Measurements from ENCODE around the gene MMRN1. TPM values are rescaled to one million over a fixed set of nuclear protein-coding genes. Genes with fewer than 3 reads are reported as not detected.

Gene MMRN1
- total and polyA plus RNA-seq, 4 experiments from 2014 or later: 0.52 to 1.6 (median 0.61) TPM

- Mint-ChIP-seq H3K4me1 (no peaks in the 10 kb centered on the region), H3K9me3 (no peaks in the 10 kb centered on the region), H3K27me3 (peaks cover 1 to 2% of the 10 kb centered on the region in 2 donors), H3K27ac (no peak overlapping the region), H3K36me3 (no peaks in the 10 kb centered on the region), H3K4me3 (no peak overlapping the region)
- H3K9me3 ChIP-seq (ENCODE audit: control insufficient read depth in 1 of 2, low read length in 2 of 2): no peaks in the 10 kb centered on the region
- H3K27ac ChIP-seq (ENCODE audit: low read depth, low read length): no peak overlapping the region
- H3K4me1 ChIP-seq (ENCODE audit: insufficient read depth, low read length): no peaks in the 10 kb centered on the region
- no peaks in the 10 kb centered on the region for H3K36me3 ChIP-seq (ENCODE audit: insufficient read depth, low read length)
- no peak overlapping the region for H3K4me3 ChIP-seq (ENCODE audit: low read length in 2 of 2)
- intact Hi-C loops (cut with micrococcal nuclease): no loop called here
- DNase-seq: no peak
- ChIA-PET POLR2A (ENCODE audit: partially characterized antibody) (no interaction called here), CTCF (ENCODE audit: partially characterized antibody) (no interaction called here)
- no peaks in the 10 kb centered on the region for H3K27me3 ChIP-seq (ENCODE audit: insufficient read depth, low read length)
Observed at GRCh38 chr4:89957046-89957926, 62.6 kb downstream of the MMRN1 start.

DNA sequence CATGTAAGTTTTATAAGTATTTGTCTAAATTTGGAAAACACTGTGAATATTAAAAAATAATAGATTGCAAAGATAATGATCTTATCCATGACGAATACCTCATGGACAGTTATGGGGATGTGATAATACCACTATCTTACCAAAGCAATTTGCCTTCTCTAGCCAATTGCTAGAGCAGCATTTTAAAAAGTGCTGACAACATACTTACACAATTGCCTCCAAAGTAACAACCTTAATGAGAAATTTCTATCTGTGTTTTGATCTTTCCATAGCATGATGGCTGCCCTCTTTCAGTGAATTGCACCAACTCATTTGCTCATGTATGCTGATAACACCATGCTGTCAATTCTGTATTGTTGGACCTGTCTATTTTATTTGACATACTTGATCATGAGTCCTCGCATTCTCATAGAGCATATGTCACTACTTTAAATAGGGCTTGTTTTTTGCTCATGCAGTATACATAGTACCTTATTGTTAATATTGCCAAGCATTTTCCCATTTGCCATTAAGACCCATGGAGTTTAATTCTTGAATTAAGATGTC is 87.2 kb downstream of the MMRN1 start:
- H3K9me3 ChIP-seq (ENCODE audit: control insufficient read depth in 1 of 2, low read length in 2 of 2): no peaks in the 10 kb centered on the region
- Mint-ChIP-seq H3K27ac (no peak overlapping the region), H3K36me3 (no peaks in the 10 kb centered on the region), H3K4me3 (no peak overlapping the region), H3K4me1 (no peaks in the 10 kb centered on the region), H3K9me3 (no peaks in the 10 kb centered on the region), H3K27me3 (peaks cover 0 to 1% of the 10 kb centered on the region in 2 donors)
- no peaks in the 10 kb centered on the region for H3K36me3 ChIP-seq (ENCODE audit: insufficient read depth, low read length)
- no peak overlapping the region for H3K27ac ChIP-seq (ENCODE audit: low read depth, low read length)
- ChIA-PET CTCF (ENCODE audit: partially characterized antibody) (no interaction called here), POLR2A (ENCODE audit: partially characterized antibody) (no interaction called here)
- H3K4me1 ChIP-seq (ENCODE audit: insufficient read depth, low read length): no peaks in the 10 kb centered on the region
- H3K4me3 ChIP-seq (ENCODE audit: low read length in 2 of 2): no peak overlapping the region
- intact Hi-C loops (cut with micrococcal nuclease): no loop called here
- no peaks in the 10 kb centered on the region for H3K27me3 ChIP-seq (ENCODE audit: insufficient read depth, low read length)
- no peak for DNase-seq

- H3K27me3 Mint-ChIP-seq: no peaks in the 10 kb centered on the region
- no peaks in the 10 kb centered on the region for H3K4me1 Mint-ChIP-seq
- intact Hi-C loops (cut with micrococcal nuclease): no loop called here
- POLR2A ChIA-PET (ENCODE audit: partially characterized antibody): no interaction called here
- Histone ChIP-seq H3K27ac (ENCODE audit: low read depth, low read length) (no peak overlapping the region), H3K4me3 (ENCODE audit: low read length in 2 of 2) (no peak overlapping the region), H3K36me3 (ENCODE audit: insufficient read depth, low read length) (no peaks in the 10 kb centered on the region), H3K9me3 (ENCODE audit: control insufficient read depth in 1 of 2, low read length in 2 of 2) (no peaks in the 10 kb centered on the region), H3K4me1 (ENCODE audit: insufficient read depth, low read length) (no peaks in the 10 kb centered on the region), H3K27me3 (ENCODE audit: insufficient read depth, low read length) (no peaks in the 10 kb centered on the region)
- peaks cover 0 to 6% (median 0%) of the 10 kb centered on the region in 8 donors for H3K9me3 Mint-ChIP-seq
- H3K4me3 Mint-ChIP-seq: no peak overlapping the region
- no peaks in the 10 kb centered on the region for H3K36me3 Mint-ChIP-seq
- no peak for DNase-seq
- no peak overlapping the region for H3K27ac Mint-ChIP-seq
- CTCF ChIA-PET (ENCODE audit: partially characterized antibody): no interaction called here
Observed at GRCh38 chr4:89988268-89988667, 93.6 kb downstream of the MMRN1 start.

GRCh38 chr4:89992744-89993143 is 98.1 kb downstream of the MMRN1 start:
- Histone ChIP-seq H3K4me1 (ENCODE audit: insufficient read depth, low read length) (no peaks in the 10 kb centered on the region), H3K27ac (ENCODE audit: low read depth, low read length) (no peak overlapping the region), H3K27me3 (ENCODE audit: insufficient read depth, low read length) (no peaks in the 10 kb centered on the region), H3K9me3 (ENCODE audit: control insufficient read depth in 1 of 2, low read length in 2 of 2) (no peaks in the 10 kb centered on the region), H3K4me3 (ENCODE audit: low read length in 2 of 2) (no peak overlapping the region), H3K36me3 (ENCODE audit: insufficient read depth, low read length) (no peaks in the 10 kb centered on the region)
- Mint-ChIP-seq H3K36me3 (no peaks in the 10 kb centered on the region), H3K4me3 (no peak overlapping the region), H3K9me3 (peaks cover 0 to 6% (median 0%) of the 10 kb centered on the region in 8 donors), H3K27me3 (peaks cover 6 to 7% of the 10 kb centered on the region in 2 donors), H3K27ac (no peak overlapping the region), H3K4me1 (no peaks in the 10 kb centered on the region)
- intact Hi-C loops (cut with micrococcal nuclease): no loop called here
- ChIA-PET POLR2A (ENCODE audit: partially characterized antibody) (no interaction called here), CTCF (ENCODE audit: partially characterized antibody) (no interaction called here)
- DNase-seq: no peak

DNA sequence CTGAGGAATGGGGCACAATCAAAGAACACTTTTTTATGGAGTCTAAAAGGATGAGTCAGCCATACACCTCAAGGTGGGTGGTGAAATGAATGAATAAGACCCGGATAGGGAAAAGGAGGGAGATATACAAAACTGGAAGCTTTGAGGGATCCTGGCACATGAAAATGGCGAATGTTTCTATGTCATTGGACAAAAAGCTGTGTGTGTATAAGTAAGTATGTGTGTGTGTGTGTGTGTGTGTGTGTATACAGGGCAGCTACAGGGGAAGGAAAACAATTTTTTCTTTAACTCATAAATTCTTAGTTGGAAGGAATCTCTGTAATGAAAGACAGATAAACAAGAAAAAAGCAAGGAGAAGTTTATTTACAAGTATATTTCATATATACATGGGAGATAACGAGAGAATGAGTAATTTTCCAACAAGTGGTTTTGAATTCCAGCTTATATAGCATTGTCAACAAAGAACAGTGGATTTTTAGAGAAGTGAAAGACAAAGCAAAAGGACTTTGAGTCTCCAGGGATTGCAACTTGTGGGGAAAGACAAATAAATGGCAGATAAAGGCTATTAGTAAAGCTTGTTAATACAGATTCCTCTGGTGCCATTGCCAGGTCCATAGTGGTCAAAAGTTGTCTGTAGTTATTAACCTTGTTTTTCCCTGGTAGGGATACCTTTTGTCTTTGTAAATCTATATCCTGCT is 99.7 kb downstream of the MMRN1 start:
- CTCF ChIA-PET (ENCODE audit: partially characterized antibody): no interaction called here
- no peaks in the 10 kb centered on the region for H3K4me1 ChIP-seq (ENCODE audit: insufficient read depth, low read length)
- no peak overlapping the region for H3K4me3 Mint-ChIP-seq
- no peaks in the 10 kb centered on the region for H3K4me1 Mint-ChIP-seq
- no peaks in the 10 kb centered on the region for H3K9me3 ChIP-seq (ENCODE audit: control insufficient read depth in 1 of 2, low read length in 2 of 2)
- H3K27me3 Mint-ChIP-seq: peaks cover 7 to 13% of the 10 kb centered on the region in 2 donors
- no peaks in the 10 kb centered on the region for H3K36me3 Mint-ChIP-seq
- H3K27me3 ChIP-seq (ENCODE audit: insufficient read depth, low read length): no peaks in the 10 kb centered on the region
- POLR2A ChIA-PET (ENCODE audit: partially characterized antibody): no interaction called here
- H3K36me3 ChIP-seq (ENCODE audit: insufficient read depth, low read length): no peaks in the 10 kb centered on the region
- intact Hi-C loops (cut with micrococcal nuclease): no loop called here
- DNase-seq: no peak
- no peak overlapping the region for H3K27ac ChIP-seq (ENCODE audit: low read depth, low read length)
- no peaks in the 10 kb centered on the region for H3K9me3 Mint-ChIP-seq
- no peak overlapping the region for H3K4me3 ChIP-seq (ENCODE audit: low read length in 2 of 2)
- no peak overlapping the region for H3K27ac Mint-ChIP-seq

- DNase-seq: no peak
- Histone ChIP-seq H3K9me3 (ENCODE audit: control insufficient read depth in 1 of 2, low read length in 2 of 2) (no peaks in the 10 kb centered on the region), H3K27me3 (ENCODE audit: insufficient read depth, low read length) (no peaks in the 10 kb centered on the region), H3K4me1 (ENCODE audit: insufficient read depth, low read length) (no peaks in the 10 kb centered on the region), H3K27ac (ENCODE audit: low read depth, low read length) (no peak overlapping the region), H3K36me3 (ENCODE audit: insufficient read depth, low read length) (no peaks in the 10 kb centered on the region), H3K4me3 (ENCODE audit: low read length in 2 of 2) (no peak overlapping the region)
- Mint-ChIP-seq H3K9me3 (no peaks in the 10 kb centered on the region), H3K36me3 (no peaks in the 10 kb centered on the region), H3K27me3 (peaks cover 7 to 13% of the 10 kb centered on the region in 2 donors), H3K4me1 (no peaks in the 10 kb centered on the region), H3K4me3 (no peak overlapping the region), H3K27ac (no peak overlapping the region)
- intact Hi-C loops (cut with micrococcal nuclease): no loop called here
- CTCF ChIA-PET (ENCODE audit: partially characterized antibody): no interaction called here
- POLR2A ChIA-PET (ENCODE audit: partially characterized antibody): no interaction called here
Observed at GRCh38 chr4:89995006-89995405, 100.4 kb downstream of the MMRN1 start.

DNA sequence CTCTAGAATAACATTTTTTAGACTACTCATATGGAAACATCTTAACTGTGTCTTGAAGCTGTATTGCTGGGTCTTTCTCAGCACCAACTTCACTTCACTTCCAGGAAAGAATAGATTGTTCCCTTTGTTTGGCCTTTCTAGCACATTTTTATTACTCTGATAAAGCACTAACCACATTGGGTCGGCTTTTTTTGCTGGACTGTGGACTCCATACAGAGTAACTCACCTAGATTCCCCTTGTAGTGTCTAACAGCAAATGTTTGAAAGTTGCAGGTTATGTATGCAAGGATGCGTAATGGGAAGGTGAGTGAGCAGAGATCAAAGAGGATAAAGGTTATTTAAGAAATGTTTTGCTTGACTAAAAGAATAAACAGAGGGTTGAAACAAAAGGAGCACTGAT is 101.2 kb downstream of the MMRN1 start:
- H3K27me3 ChIP-seq (ENCODE audit: insufficient read depth, low read length): no peaks in the 10 kb centered on the region
- H3K36me3 ChIP-seq (ENCODE audit: insufficient read depth, low read length): no peaks in the 10 kb centered on the region
- intact Hi-C loops (cut with micrococcal nuclease): no loop called here
- H3K4me3 ChIP-seq (ENCODE audit: low read length in 2 of 2): no peak overlapping the region
- Mint-ChIP-seq H3K4me3 (no peak overlapping the region), H3K36me3 (no peaks in the 10 kb centered on the region), H3K4me1 (no peaks in the 10 kb centered on the region), H3K27me3 (peaks cover 7 to 13% of the 10 kb centered on the region in 2 donors), H3K27ac (no peak overlapping the region), H3K9me3 (no peaks in the 10 kb centered on the region)
- POLR2A ChIA-PET (ENCODE audit: partially characterized antibody): no interaction called here
- no peak overlapping the region for H3K27ac ChIP-seq (ENCODE audit: low read depth, low read length)
- CTCF ChIA-PET (ENCODE audit: partially characterized antibody): no interaction called here
- H3K4me1 ChIP-seq (ENCODE audit: insufficient read depth, low read length): no peaks in the 10 kb centered on the region
- DNase-seq: no peak
- no peaks in the 10 kb centered on the region for H3K9me3 ChIP-seq (ENCODE audit: control insufficient read depth in 1 of 2, low read length in 2 of 2)

Data from CD4-positive, alpha-beta memory T cell (primary cell).